Measurements from ENCODE around the gene E2F4.
A peak's percentile ranks its signal among the peaks of the same experiment; 100 is the strongest.

Gene E2F4

GRCh38 chr16:67206129-67206837, 14.3 kb downstream of the E2F4 start:
- Histone ChIP-seq H3K4me1 (ENCODE audit: control insufficient read depth in 2 of 2, insufficient read depth in 1 of 2, low read depth in 1 of 2, low read length in 2 of 2) (peaks cover 8 to 21% of the 10 kb centered on the region in 2 donors), H2BK12ac (ENCODE audit: low read length) (no peak overlapping the region), H2BK120ac (ENCODE audit: low read depth, low read length) (no peak overlapping the region), H3K14ac (ENCODE audit: low read length) (no peak overlapping the region), H3K4ac (ENCODE audit: low read length) (no peak overlapping the region), H3K4me2 (ENCODE audit: insufficient read depth, low read length, poor library complexity, severe bottlenecking) (no peak overlapping the region), H3K9ac (ENCODE audit: low read depth, low read length, poor library complexity) (peak overlapping the region; percentile 34), H3K4me3 (ENCODE audit: low read length in 2 of 2) (no peak overlapping the region), H4K8ac (ENCODE audit: low read depth, low read length) (no peak overlapping the region), H3K9me3 (replicated peaks in 1 of 2; ENCODE audit: control insufficient read depth in 2 of 2, insufficient read depth in 1 of 2, low read depth in 1 of 2, low read length in 2 of 2) (no peaks in the 10 kb centered on the region), H3K27ac (replicated peaks; ENCODE audit: low read length) (no peak overlapping the region), H2AK5ac (ENCODE audit: low read depth, low read length) (no peak overlapping the region), H2BK15ac (ENCODE audit: low read length) (no peak overlapping the region), H3K23ac (ENCODE audit: low read depth, low read length, poor library complexity) (no peak overlapping the region), H3K18ac (ENCODE audit: low read length) (peak overlapping the region; percentile 9), H2AFZ (ENCODE audit: low read length) (no peak overlapping the region), H3K79me1 (ENCODE audit: low read depth, low read length) (no peaks in the 10 kb centered on the region), H4K91ac (ENCODE audit: low read depth, low read length, poor library complexity) (peak overlapping the region; percentile 19), H3K36me3 (replicated peaks in 1 of 2; ENCODE audit: control insufficient read depth in 2 of 2, insufficient read depth in 2 of 2, low read length in 2 of 2) (peaks cover 17 to 41% of the 10 kb centered on the region in 2 donors), H2BK5ac (ENCODE audit: low read length) (no peak overlapping the region), H3K27me3 (ENCODE audit: control insufficient read depth in 3 of 3, insufficient read depth in 3 of 3, low read depth in 1 of 3, low read length in 3 of 3) (no peaks in the 10 kb centered on the region)
- no CpG with 5 or more reads among the region's 8 CpGs for WGBS, 2 donors (ENCODE audit: extremely low coverage in 2 of 2, insufficient read length in 2 of 2, insufficient replicate concordance in 1 of 2)
- no peak for DNase-seq (ENCODE audit: low spot score)

- peak overlapping the region; percentile 47 for H2BK120ac ChIP-seq (ENCODE audit: low read depth, low read length)
- no peak overlapping the region for H3K9ac ChIP-seq (ENCODE audit: low read depth, low read length, poor library complexity)
- H3K4me2 ChIP-seq (ENCODE audit: insufficient read depth, low read length, poor library complexity, severe bottlenecking): no peak overlapping the region
- H3K4me3 ChIP-seq (ENCODE audit: low read length in 2 of 2): no peak overlapping the region
- no CpG with 5 or more reads among the region's 3 CpGs for WGBS, 2 donors (ENCODE audit: extremely low coverage in 2 of 2, insufficient read length in 2 of 2, insufficient replicate concordance in 1 of 2)
- H4K8ac ChIP-seq (ENCODE audit: low read depth, low read length): no peak overlapping the region
- H2BK15ac ChIP-seq (ENCODE audit: low read length): no peak overlapping the region
- no peaks in the 10 kb centered on the region for H3K9me3 ChIP-seq (replicated peaks in 1 of 2; ENCODE audit: control insufficient read depth in 2 of 2, insufficient read depth in 1 of 2, low read depth in 1 of 2, low read length in 2 of 2)
- no peak overlapping the region for H2AFZ ChIP-seq (ENCODE audit: low read length)
- no peaks in the 10 kb centered on the region for H3K79me1 ChIP-seq (ENCODE audit: low read depth, low read length)
- H3K4me1 ChIP-seq (ENCODE audit: control insufficient read depth in 2 of 2, insufficient read depth in 1 of 2, low read depth in 1 of 2, low read length in 2 of 2): peaks cover 8 to 21% of the 10 kb centered on the region in 2 donors
- no peak overlapping the region for H3K4ac ChIP-seq (ENCODE audit: low read length)
- DNase-seq (ENCODE audit: low spot score): peak; percentile 32
- H2AK5ac ChIP-seq (ENCODE audit: low read depth, low read length): peak overlapping the region; percentile 33
- no peaks in the 10 kb centered on the region for H3K27me3 ChIP-seq (ENCODE audit: control insufficient read depth in 3 of 3, insufficient read depth in 3 of 3, low read depth in 1 of 3, low read length in 3 of 3)
- no peak overlapping the region for H4K91ac ChIP-seq (ENCODE audit: low read depth, low read length, poor library complexity)
- no peak overlapping the region for H3K14ac ChIP-seq (ENCODE audit: low read length)
- H3K18ac ChIP-seq (ENCODE audit: low read length): peak overlapping the region; percentile 87
- no peak overlapping the region for H2BK12ac ChIP-seq (ENCODE audit: low read length)
- peak overlapping the region; percentile 93 for H3K23ac ChIP-seq (ENCODE audit: low read depth, low read length, poor library complexity)
- peak overlapping the region; percentile 91 for H2BK5ac ChIP-seq (ENCODE audit: low read length)
- peak overlapping the region; percentile 1 for H3K27ac ChIP-seq (replicated peaks; ENCODE audit: low read length)
- H3K36me3 ChIP-seq (replicated peaks in 1 of 2; ENCODE audit: control insufficient read depth in 2 of 2, insufficient read depth in 2 of 2, low read length in 2 of 2): peaks cover 12 to 36% of the 10 kb centered on the region in 2 donors
These were observed 14.9 kb downstream of the E2F4 start for GRCh38 chr16:67206838-67207248.

GRCh38 chr16:67207249-67208091, 15.5 kb downstream of the E2F4 start:
- DNase-seq (ENCODE audit: low spot score): no peak
- peaks cover 8 to 30% of the 10 kb centered on the region in 2 donors for H3K36me3 ChIP-seq (replicated peaks in 1 of 2; ENCODE audit: control insufficient read depth in 2 of 2, insufficient read depth in 2 of 2, low read length in 2 of 2)
- peak overlapping the region; percentile 54 for H2BK15ac ChIP-seq (ENCODE audit: low read length)

More at GRCh38 chr16:67207249-67208091, 15.5 kb downstream of the E2F4 start:
- peak overlapping the region; percentile 1 for H3K27ac ChIP-seq (replicated peaks; ENCODE audit: low read length)
- no peaks in the 10 kb centered on the region for H3K9me3 ChIP-seq (replicated peaks in 1 of 2; ENCODE audit: control insufficient read depth in 2 of 2, insufficient read depth in 1 of 2, low read depth in 1 of 2, low read length in 2 of 2)
- H3K27me3 ChIP-seq (ENCODE audit: control insufficient read depth in 3 of 3, insufficient read depth in 3 of 3, low read depth in 1 of 3, low read length in 3 of 3): no peaks in the 10 kb centered on the region
- peak overlapping the region; percentile 93 for H3K4ac ChIP-seq (ENCODE audit: low read length)
- no peak overlapping the region for H3K14ac ChIP-seq (ENCODE audit: low read length)
- H2BK5ac ChIP-seq (ENCODE audit: low read length): peak overlapping the region; percentile 91
- WGBS, 2 donors (ENCODE audit: extremely low coverage in 2 of 2, insufficient read length in 2 of 2, insufficient replicate concordance in 1 of 2): no CpG with 5 or more reads among the region's 21 CpGs
- H3K23ac ChIP-seq (ENCODE audit: low read depth, low read length, poor library complexity): peak overlapping the region; percentile 93
- H2AK5ac ChIP-seq (ENCODE audit: low read depth, low read length): peak overlapping the region; percentile 33
- H3K79me1 ChIP-seq (ENCODE audit: low read depth, low read length): no peaks in the 10 kb centered on the region
- peak overlapping the region; percentile 87 for H3K18ac ChIP-seq (ENCODE audit: low read length)
- no peak overlapping the region for H3K4me2 ChIP-seq (ENCODE audit: insufficient read depth, low read length, poor library complexity, severe bottlenecking)
- H2AFZ ChIP-seq (ENCODE audit: low read length): no peak overlapping the region
- peak overlapping the region; percentile 79 for H4K91ac ChIP-seq (ENCODE audit: low read depth, low read length, poor library complexity)
- no peak overlapping the region for H4K8ac ChIP-seq (ENCODE audit: low read depth, low read length)
- H3K4me1 ChIP-seq (ENCODE audit: control insufficient read depth in 2 of 2, insufficient read depth in 1 of 2, low read depth in 1 of 2, low read length in 2 of 2): peaks cover 8 to 21% of the 10 kb centered on the region in 2 donors
- peak overlapping the region in 1 of 2 donors; percentile 5 for H3K4me3 ChIP-seq (ENCODE audit: low read length in 2 of 2)
- H2BK12ac ChIP-seq (ENCODE audit: low read length): peak overlapping the region; percentile 90
- peak overlapping the region; percentile 84 for H3K9ac ChIP-seq (ENCODE audit: low read depth, low read length, poor library complexity)
- peak overlapping the region; percentile 47 for H2BK120ac ChIP-seq (ENCODE audit: low read depth, low read length)

All from neuronal stem cell (in vitro differentiated cells).